Omental fat pad (tissue), 4 donors: Measurements from ENCODE around the gene ZNRF3. TPM values are rescaled to one million over a fixed set of nuclear protein-coding genes. Genes with fewer than 3 reads are reported as not detected.
"Not testable (repeated sequence)": the region's sequence is repeated elsewhere in the genome, so short reads cannot be mapped to it uniquely, and the experiment has no call there.

Source experiments
- ATAC-seq: fragments of 150-250 bp; one replicate; pipeline ENCODE4 v1.9.1; 2016; ENCODE audit warnings: mild to moderate bottlenecking, moderate library complexity; ENCODE audit not compliant: low FRiP score
- DNase-seq: peaks from one replicate; pipeline ENCODE4 v3.0.0-alpha.2; 2019; ENCODE audit warnings: low spot score
- CTCF ChIP-seq, 3 donors: fragments of 450-650 bp; IDR thresholded peaks; one replicate each; pipeline ENCODE4 v1.5.1; 2016 to 2017; ENCODE audit warnings: antibody characterized with exemption in 3 of 3, mild to moderate bottlenecking in 3 of 3, moderate library complexity in 2 of 3
- total RNA-seq, 4 donors: library from RNA; depleted of rRNA; stranded (reverse); fragments of >200 nt; gene quantifications; one replicate each; pipeline ENCODE4 v1.1.0, GENCODE V29; 2016

ZNRF3 gene
- total RNA-seq, 4 donors from 2014 or later, result 7.7 to 14.4 (median 8.2) TPM

DNA sequence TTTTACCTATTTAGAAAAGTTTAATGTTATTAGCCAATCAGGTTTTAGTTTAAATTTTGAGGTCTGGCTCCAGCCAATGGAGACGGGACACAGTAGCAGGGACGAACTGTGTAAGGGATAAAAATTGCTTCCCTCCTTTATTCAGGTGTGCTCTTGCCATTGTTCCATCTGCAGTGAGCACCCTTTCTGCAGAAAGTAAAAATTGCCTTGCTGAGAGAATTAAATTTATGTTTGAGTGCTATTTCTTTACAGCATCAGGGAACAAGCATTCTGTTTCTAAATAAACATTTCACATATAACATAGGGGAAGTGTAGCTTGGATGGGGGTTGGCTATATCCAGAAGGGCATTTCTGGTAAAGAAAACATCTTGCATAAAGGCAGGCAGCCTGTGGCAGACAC is 36.4 kb upstream of the ZNRF3 start:
- DNase-seq, result no peak
- ATAC-seq, result no peak
- TF ChIP-seq CTCF (IDR thresholded peaks at IDR 0.05), result no peak

- ATAC-seq, result peak; percentile 42
- no peak for DNase-seq
- TF ChIP-seq CTCF (IDR thresholded peaks at IDR 0.05), result peak in 2 of 3 donors; percentile 76 to 87
Observed at GRCh38 chr22:28855355-28856094, 27.8 kb upstream of the ZNRF3 start.

DNA sequence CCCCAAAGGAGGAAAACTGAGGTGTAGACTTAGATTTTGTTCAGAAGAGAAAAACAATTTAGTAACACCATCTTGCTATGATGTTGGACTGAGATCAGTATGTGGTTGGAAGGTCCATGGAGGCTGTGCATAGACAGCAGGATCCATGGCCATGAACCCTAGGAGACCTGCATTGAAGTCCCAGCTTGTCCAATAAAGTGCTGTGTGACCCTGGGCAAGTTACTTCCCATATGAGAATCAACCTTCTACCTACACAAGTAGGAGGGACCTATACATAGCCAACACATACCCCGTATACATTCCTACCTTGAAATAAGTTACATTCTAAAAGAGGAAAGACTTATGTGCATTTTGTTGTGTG is 27.3 kb upstream of the ZNRF3 start:
- ATAC-seq (no peak), DNase-seq (no peak)
- no peak for TF ChIP-seq CTCF (IDR thresholded peaks at IDR 0.05)

DNA sequence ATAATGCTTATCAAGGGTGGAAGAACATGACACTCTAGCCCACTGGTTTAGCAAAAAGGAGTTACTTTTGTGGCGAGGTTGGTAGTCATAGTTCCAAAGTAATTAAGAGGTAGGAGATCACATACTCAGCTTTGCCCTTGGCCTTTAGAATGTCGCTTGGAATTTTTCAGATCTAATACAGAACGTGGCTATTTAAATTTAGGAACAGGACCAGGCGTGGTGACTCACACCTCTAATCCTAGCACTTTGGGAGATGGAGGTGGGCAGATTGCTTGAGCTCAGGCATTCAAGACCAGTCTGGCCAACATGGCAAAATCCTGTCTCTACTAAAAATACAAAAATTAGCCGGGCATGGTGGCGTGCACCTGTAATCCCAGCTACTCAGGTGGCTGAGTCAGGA is 26.1 kb upstream of the ZNRF3 start:
- no peak for DNase-seq
- no peak for TF ChIP-seq CTCF (IDR thresholded peaks at IDR 0.05)
- ATAC-seq, result no peak

DNA sequence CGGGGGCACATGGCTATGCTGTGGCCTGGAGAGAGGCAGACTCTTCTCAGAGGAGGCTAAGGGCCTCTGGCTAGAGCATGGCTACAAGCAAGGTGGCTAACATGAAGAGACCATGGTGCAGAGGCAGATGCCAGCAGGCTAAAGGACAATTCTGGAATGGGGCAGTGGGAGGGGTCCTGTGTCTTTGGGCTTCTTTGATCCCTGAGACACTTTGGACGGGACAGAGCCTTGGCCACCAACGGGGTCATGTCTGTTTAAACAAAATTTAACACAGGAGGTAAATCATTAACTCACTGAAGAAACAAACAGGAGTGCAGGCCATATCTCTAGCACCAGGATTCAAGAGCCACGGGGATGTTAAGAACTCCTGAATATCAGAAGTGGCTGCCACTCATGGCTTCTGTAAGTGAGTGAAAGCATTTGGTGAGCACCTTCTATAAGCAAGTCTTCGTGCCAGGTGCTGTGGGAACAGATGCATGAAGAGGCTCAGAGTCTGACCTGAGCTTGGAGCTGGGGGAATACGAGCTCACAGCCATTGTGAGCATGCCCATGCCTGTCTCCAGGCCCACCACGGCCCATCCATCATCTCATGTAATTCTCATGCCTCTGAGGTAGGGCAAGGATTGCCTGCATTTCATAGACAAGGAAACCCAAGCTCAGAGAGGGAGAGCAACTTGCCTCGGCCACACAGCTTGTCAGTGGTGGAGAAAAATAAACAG is 18.3 kb upstream of the ZNRF3 start:
- DNase-seq (no peak), ATAC-seq (no peak)
- no peak for TF ChIP-seq CTCF (IDR thresholded peaks at IDR 0.05)

DNA sequence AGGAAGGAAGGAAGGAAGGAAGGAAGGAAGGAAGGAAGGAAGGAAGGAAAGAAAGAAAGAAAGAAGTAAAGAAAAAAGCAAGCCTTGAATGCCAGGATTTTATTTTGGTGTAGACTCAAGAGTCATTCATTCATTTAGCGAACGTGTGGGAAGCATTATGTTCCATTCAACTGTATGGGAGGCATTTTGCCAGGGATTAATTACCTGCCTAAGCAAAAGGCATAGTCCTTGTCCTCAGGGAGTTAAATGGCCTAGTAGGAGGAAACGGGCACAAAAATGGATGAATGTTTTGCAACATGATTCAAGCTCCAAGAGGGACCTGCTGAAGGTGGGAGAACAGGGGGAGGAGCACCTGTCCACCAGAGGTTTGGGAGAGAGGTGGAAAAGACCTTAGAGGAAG is 16.2 kb upstream of the ZNRF3 start:
- TF ChIP-seq CTCF (IDR thresholded peaks at IDR 0.05), result no peak
- DNase-seq (no peak), ATAC-seq (no peak)

DNA sequence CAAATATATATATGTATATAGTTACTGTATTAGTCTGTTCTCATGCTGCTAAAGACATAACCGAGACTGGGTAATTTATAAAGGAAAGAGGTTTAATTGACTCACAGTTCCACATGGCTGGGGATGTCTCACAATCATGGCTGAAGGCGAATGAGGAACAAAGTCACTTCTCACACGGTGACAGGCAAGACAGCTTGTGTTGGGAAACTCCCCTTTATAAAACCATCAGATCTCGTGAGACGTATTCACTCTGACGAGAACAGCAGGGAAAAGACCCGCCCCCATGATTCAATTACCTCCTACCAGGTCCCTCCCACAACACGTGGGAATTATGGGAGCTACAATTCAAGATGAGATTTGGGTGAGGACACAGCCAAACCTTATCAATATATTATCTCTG is 15.0 kb upstream of the ZNRF3 start:
- DNase-seq, ATAC-seq: not testable (repeated sequence)
